Endothelial cell of umbilical vein (primary cell): ENCODE data around the gene NUP160.

Source experiments
- EZH2 ChIP-seq: IDR thresholded peaks from 2 replicates; pipeline ENCODE4 v1.6.1; 2012; ENCODE audit warnings: borderline replicate concordance, low read depth, mild to moderate bottlenecking, moderate library complexity, low read length, inconsistent platforms; ENCODE audit not compliant: severe bottlenecking
- POLR2A ChIP-seq: IDR thresholded peaks from 2 replicates; pipeline ENCODE4 v1.6.1; 2012; ENCODE audit warnings: low read depth, mild to moderate bottlenecking, control low read depth, low read length
- POLR2AphosphoS5 ChIP-seq: IDR thresholded peaks from 2 replicates; pipeline ENCODE4 v1.6.1; 2012; ENCODE audit warnings: low read depth, mild to moderate bottlenecking, control low read depth, low read length, moderate library complexity; ENCODE audit not compliant: insufficient read depth
- TF ChIP-seq, protein P1 (sequence below), 2 donors: IDR thresholded peaks; 1 replicate in 1 of 2; 2 replicates in 1 of 2; pipeline ENCODE4 v1.5.1; 2011; ENCODE audit warnings: low read length in 2 of 2, mild to moderate bottlenecking in 2 of 2, moderate library complexity in 2 of 2, control low read depth in 1 of 2, inconsistent platforms in 1 of 2, low read depth in 1 of 2; ENCODE audit not compliant: insufficient read depth in 1 of 2; ENCODE audit errors: extremely low read depth in 1 of 2

DNA sequence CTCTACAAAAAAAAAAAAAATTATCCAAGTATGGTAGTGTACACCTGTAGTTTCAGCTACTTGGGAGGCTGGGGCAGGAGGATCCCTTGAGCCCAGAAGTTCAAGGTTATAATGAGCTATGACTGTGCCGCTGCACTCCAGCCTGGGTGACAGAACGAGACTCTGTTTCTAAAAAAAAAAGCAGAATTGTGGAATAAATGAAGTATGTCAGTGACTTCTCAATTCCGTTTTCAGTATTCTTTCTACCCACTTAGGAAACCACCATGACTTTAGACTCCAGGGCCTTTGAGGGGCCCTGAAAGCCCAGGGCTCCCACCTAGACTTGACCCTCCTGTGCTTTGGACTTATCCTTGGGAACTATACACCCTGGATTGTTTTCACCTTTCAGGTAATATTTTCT, 6.5 kb upstream of the NUP160 start:
- TF ChIP-seq, protein P1, sequence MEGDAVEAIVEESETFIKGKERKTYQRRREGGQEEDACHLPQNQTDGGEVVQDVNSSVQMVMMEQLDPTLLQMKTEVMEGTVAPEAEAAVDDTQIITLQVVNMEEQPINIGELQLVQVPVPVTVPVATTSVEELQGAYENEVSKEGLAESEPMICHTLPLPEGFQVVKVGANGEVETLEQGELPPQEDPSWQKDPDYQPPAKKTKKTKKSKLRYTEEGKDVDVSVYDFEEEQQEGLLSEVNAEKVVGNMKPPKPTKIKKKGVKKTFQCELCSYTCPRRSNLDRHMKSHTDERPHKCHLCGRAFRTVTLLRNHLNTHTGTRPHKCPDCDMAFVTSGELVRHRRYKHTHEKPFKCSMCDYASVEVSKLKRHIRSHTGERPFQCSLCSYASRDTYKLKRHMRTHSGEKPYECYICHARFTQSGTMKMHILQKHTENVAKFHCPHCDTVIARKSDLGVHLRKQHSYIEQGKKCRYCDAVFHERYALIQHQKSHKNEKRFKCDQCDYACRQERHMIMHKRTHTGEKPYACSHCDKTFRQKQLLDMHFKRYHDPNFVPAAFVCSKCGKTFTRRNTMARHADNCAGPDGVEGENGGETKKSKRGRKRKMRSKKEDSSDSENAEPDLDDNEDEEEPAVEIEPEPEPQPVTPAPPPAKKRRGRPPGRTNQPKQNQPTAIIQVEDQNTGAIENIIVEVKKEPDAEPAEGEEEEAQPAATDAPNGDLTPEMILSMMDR (IDR thresholded peaks at IDR 0.05; ENCODE audit: extremely low read depth in 1 of 2, insufficient read depth in 1 of 2, low read depth in 1 of 2, low read length in 2 of 2): no peak
- TF ChIP-seq EZH2 (no peak), POLR2AphosphoS5 (no peak), POLR2A (no peak)
